ENCODE data around the gene LCTL.

DNA sequence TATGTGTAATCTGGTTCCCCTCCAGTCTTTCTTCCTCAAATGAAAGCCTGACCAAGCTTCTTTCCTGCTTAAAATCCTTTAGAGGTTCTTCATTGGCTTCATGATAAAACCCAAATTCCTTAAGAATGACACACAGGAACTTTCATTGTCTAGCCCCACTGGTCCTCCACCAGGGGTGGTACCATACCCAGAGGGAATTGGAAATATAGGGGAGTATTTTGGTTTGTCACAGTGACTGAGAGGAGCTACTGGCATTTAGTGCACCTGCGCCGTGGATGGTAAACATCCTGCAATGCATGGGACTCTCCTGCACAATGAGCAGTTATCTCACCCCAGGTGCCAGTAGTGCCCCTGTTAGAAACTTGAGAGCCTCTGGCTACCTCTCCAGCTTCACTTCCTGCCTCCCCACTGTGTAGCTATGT, 49.9 kb downstream of the LCTL start:
- TF ChIP-seq, protein P1, sequence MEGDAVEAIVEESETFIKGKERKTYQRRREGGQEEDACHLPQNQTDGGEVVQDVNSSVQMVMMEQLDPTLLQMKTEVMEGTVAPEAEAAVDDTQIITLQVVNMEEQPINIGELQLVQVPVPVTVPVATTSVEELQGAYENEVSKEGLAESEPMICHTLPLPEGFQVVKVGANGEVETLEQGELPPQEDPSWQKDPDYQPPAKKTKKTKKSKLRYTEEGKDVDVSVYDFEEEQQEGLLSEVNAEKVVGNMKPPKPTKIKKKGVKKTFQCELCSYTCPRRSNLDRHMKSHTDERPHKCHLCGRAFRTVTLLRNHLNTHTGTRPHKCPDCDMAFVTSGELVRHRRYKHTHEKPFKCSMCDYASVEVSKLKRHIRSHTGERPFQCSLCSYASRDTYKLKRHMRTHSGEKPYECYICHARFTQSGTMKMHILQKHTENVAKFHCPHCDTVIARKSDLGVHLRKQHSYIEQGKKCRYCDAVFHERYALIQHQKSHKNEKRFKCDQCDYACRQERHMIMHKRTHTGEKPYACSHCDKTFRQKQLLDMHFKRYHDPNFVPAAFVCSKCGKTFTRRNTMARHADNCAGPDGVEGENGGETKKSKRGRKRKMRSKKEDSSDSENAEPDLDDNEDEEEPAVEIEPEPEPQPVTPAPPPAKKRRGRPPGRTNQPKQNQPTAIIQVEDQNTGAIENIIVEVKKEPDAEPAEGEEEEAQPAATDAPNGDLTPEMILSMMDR (IDR thresholded peaks at IDR 0.05; ENCODE audit: poor library complexity, severe bottlenecking): no peak
- TF ChIP-seq, protein P2, sequence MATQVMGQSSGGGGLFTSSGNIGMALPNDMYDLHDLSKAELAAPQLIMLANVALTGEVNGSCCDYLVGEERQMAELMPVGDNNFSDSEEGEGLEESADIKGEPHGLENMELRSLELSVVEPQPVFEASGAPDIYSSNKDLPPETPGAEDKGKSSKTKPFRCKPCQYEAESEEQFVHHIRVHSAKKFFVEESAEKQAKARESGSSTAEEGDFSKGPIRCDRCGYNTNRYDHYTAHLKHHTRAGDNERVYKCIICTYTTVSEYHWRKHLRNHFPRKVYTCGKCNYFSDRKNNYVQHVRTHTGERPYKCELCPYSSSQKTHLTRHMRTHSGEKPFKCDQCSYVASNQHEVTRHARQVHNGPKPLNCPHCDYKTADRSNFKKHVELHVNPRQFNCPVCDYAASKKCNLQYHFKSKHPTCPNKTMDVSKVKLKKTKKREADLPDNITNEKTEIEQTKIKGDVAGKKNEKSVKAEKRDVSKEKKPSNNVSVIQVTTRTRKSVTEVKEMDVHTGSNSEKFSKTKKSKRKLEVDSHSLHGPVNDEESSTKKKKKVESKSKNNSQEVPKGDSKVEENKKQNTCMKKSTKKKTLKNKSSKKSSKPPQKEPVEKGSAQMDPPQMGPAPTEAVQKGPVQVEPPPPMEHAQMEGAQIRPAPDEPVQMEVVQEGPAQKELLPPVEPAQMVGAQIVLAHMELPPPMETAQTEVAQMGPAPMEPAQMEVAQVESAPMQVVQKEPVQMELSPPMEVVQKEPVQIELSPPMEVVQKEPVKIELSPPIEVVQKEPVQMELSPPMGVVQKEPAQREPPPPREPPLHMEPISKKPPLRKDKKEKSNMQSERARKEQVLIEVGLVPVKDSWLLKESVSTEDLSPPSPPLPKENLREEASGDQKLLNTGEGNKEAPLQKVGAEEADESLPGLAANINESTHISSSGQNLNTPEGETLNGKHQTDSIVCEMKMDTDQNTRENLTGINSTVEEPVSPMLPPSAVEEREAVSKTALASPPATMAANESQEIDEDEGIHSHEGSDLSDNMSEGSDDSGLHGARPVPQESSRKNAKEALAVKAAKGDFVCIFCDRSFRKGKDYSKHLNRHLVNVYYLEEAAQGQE (IDR thresholded peaks at IDR 0.05; ENCODE audit: borderline replicate concordance): no peak
- TF ChIP-seq MXI1 (conservative IDR thresholded peaks at IDR 0.05; ENCODE audit: poor library complexity, severe bottlenecking) (no peak), RAD21 (conservative IDR thresholded peaks at IDR 0.05) (no peak), EZH2 (IDR thresholded peaks at IDR 0.05; ENCODE audit: borderline replicate concordance, insufficient read depth, low read length, poor library complexity, severe bottlenecking) (no peak)

Data from neural cell (in vitro differentiated cells).